H1 (cell line): Measurements from ENCODE around the gene TIMP1. TPM values are rescaled to one million over a fixed set of nuclear protein-coding genes. Genes with fewer than 3 reads are reported as not detected.

Source experiments
- CTCF ChIA-PET: fragments of 300-600 bp; sonication (Branson Sonifier 250); formaldehyde crosslinking; loops from one replicate; lab custom pipeline; 2021; ENCODE audit not compliant: partially characterized antibody; lab: Charles Lee
- POLR2A ChIA-PET: fragments of 300-600 bp; sonication (Branson Sonifier 250); formaldehyde crosslinking; loops from one replicate; lab custom pipeline; 2021; ENCODE audit warnings: inconsistent platforms; ENCODE audit not compliant: partially characterized antibody; lab: Charles Lee
- DNase-seq, 2 experiments: peaks; one replicate each; pipeline versions ENCODE4 v3.0.0 to v3.0.0-alpha.2; 2010 to 2022; ENCODE audit warnings: low spot score in 2 of 2, low read depth in 1 of 2, mixed read lengths in 1 of 2
- FAIRE-seq: peaks from 2 replicates; lab custom pipeline; 2011; peaks lifted over from hg19 to GRCh38; lab: Jason Lieb, UNC
- H2AFZ ChIP-seq: 2 replicates; pipeline ENCODE4 v1.8.1; 2012; ENCODE audit warnings: low read length, inconsistent platforms
- H2AK5ac ChIP-seq: 2 replicates; pipeline ENCODE4 v1.6.1; 2013; ENCODE audit warnings: low read depth, low read length
- H2BK120ac ChIP-seq: replicated peaks from 2 replicates; pipeline ENCODE3; 2013; ENCODE audit warnings: low read depth, low read length, inconsistent platforms
- H2BK12ac ChIP-seq: 2 replicates; pipeline ENCODE4 v1.6.1; 2013; ENCODE audit warnings: low read depth, low read length
- H2BK15ac ChIP-seq: 2 replicates; pipeline ENCODE4 v1.6.1; 2013; ENCODE audit warnings: low read length
- H2BK20ac ChIP-seq: 2 replicates; pipeline ENCODE4 v1.6.1; 2013; ENCODE audit warnings: low read length
- H2BK5ac ChIP-seq: 2 replicates; pipeline ENCODE4 v1.6.1; 2013; ENCODE audit warnings: low read depth, low read length
- H3K14ac ChIP-seq: 2 replicates; pipeline ENCODE4 v1.6.1; 2013; ENCODE audit warnings: inconsistent platforms; ENCODE audit not compliant: insufficient read length
- H3K18ac ChIP-seq: 2 replicates; pipeline ENCODE4 v1.6.1; 2013; ENCODE audit warnings: low read length; ENCODE audit errors: extremely low read depth
- H3K23ac ChIP-seq: 2 replicates; pipeline ENCODE4 v1.6.1; 2013; ENCODE audit warnings: inconsistent platforms; ENCODE audit not compliant: insufficient read length
- H3K23me2 ChIP-seq: 2 replicates; pipeline ENCODE4 v1.6.1; 2013; ENCODE audit warnings: low read depth, low read length
- H3K27ac ChIP-seq: 2 replicates; pipeline ENCODE4 v1.6.1; 2011; ENCODE audit warnings: low read depth, low read length, inconsistent platforms
- H3K27me3 ChIP-seq, 4 experiments: replicated peaks in 1 of 4; 1 replicate in 1 of 4; 2 replicates in 3 of 4; pipeline versions ENCODE4 v1.6.1 to v1.8.1; 2011 to 2013; ENCODE audit warnings: low read length in 3 of 4, mild to moderate bottlenecking in 3 of 4, inconsistent platforms in 2 of 4, mixed read lengths in 2 of 4, moderate library complexity in 1 of 4; ENCODE audit not compliant: control insufficient read depth in 3 of 4, insufficient read depth in 3 of 4; ENCODE audit errors: extremely low read depth in 1 of 4
- H3K36me3 ChIP-seq, 4 experiments: 2 replicates each; pipeline versions ENCODE4 v1.6.1 to v1.8.1; 2011 to 2013; ENCODE audit warnings: mild to moderate bottlenecking in 4 of 4, low read length in 3 of 4, moderate library complexity in 2 of 4, control low read depth in 1 of 4, inconsistent platforms in 1 of 4; ENCODE audit not compliant: insufficient read depth in 4 of 4, control insufficient read depth in 2 of 4
- H3K4ac ChIP-seq: replicated peaks from 2 replicates; pipeline ENCODE3; 2013; ENCODE audit warnings: low read length, low read depth, mixed read lengths, inconsistent platforms; ENCODE audit not compliant: insufficient read length
- H3K4me1 ChIP-seq, 4 experiments: replicated peaks in 1 of 4; 1 replicate in 1 of 4; 2 replicates in 3 of 4; pipeline versions ENCODE4 v1.6.1 to v1.8.1; 2011 to 2013; ENCODE audit warnings: low read length in 3 of 4, inconsistent platforms in 2 of 4, mixed read lengths in 1 of 4; ENCODE audit not compliant: insufficient read depth in 4 of 4, control insufficient read depth in 3 of 4
- H3K4me2 ChIP-seq, 2 experiments: 2 replicates each; pipeline versions ENCODE4 v1.6.1 to v1.8.1; 2011 to 2013; ENCODE audit warnings: low read depth in 2 of 2, low read length in 2 of 2, control low read depth in 1 of 2, inconsistent platforms in 1 of 2, mild to moderate bottlenecking in 1 of 2; ENCODE audit not compliant: insufficient read depth in 1 of 2
- H3K4me3 ChIP-seq, 4 experiments: fragments of 200-600, 300-600 bp in 1 of 4; sonication (generic), shearing (Covaris generic), sonication (Bioruptor Twin) in 1 of 4; 2 replicates each; pipeline versions ENCODE4 v1.5.1 to v1.8.1; 2011 to 2016; ENCODE audit warnings: low read length in 4 of 4, low read depth in 3 of 4, control low read depth in 2 of 4, inconsistent platforms in 2 of 4, mild to moderate bottlenecking in 2 of 4, mixed read lengths in 1 of 4, moderate library complexity in 1 of 4; ENCODE audit not compliant: insufficient read depth in 2 of 4; ENCODE audit errors: extremely low read depth in 1 of 4
- H3K56ac ChIP-seq: replicated peaks from 2 replicates; pipeline ENCODE3; 2013; ENCODE audit warnings: low read depth, mild to moderate bottlenecking, mixed read lengths, low read length, inconsistent platforms; ENCODE audit not compliant: insufficient read length
- H3K79me1 ChIP-seq: 2 replicates; pipeline ENCODE4 v1.6.1; 2013; ENCODE audit warnings: low read depth, low read length, control low read depth
- H3K79me2 ChIP-seq, 2 experiments: 2 replicates each; pipeline versions ENCODE4 v1.6.1 to v1.8.1; 2012 to 2013; ENCODE audit warnings: low read length in 2 of 2, mild to moderate bottlenecking in 2 of 2, inconsistent platforms in 1 of 2; ENCODE audit not compliant: insufficient read depth in 2 of 2, control insufficient read depth in 1 of 2
- H3K9ac ChIP-seq, 4 experiments: replicated peaks in 1 of 4; 1 replicate in 1 of 4; 2 replicates in 3 of 4; pipeline versions ENCODE4 v1.6.1 to v1.8.1; 2011 to 2013; ENCODE audit warnings: low read depth in 3 of 4, low read length in 3 of 4, control low read depth in 2 of 4, mild to moderate bottlenecking in 2 of 4, moderate library complexity in 2 of 4, inconsistent platforms in 1 of 4; ENCODE audit errors: extremely low read depth in 1 of 4
- H3K9me3 ChIP-seq, 2 experiments: 2 replicates each; pipeline versions ENCODE4 v1.6.1 to v1.8.1; 2012 to 2013; ENCODE audit warnings: mild to moderate bottlenecking in 2 of 2, moderate library complexity in 2 of 2, control low read depth in 1 of 2, inconsistent platforms in 1 of 2, low read depth in 1 of 2, low read length in 1 of 2, mixed read lengths in 1 of 2; ENCODE audit not compliant: insufficient read depth in 2 of 2
- H4K20me1 ChIP-seq, 2 experiments: replicated peaks in 1 of 2; 2 replicates each; pipeline versions ENCODE3 to v1.8.1; 2011 to 2013; ENCODE audit warnings: inconsistent platforms in 2 of 2, low read length in 2 of 2, mild to moderate bottlenecking in 1 of 2; ENCODE audit not compliant: insufficient read depth in 2 of 2, control insufficient read depth in 1 of 2
- H4K5ac ChIP-seq: 2 replicates; pipeline ENCODE4 v1.6.1; 2013; ENCODE audit warnings: low read length, low read depth, mixed read lengths, inconsistent platforms; ENCODE audit not compliant: insufficient read length
- H4K8ac ChIP-seq: 2 replicates; pipeline ENCODE4 v1.8.0; 2013; ENCODE audit warnings: mild to moderate bottlenecking, moderate library complexity, low read length, inconsistent platforms; ENCODE audit not compliant: insufficient read depth; ENCODE audit errors: extremely low read depth
- H4K91ac ChIP-seq: replicated peaks from 2 replicates; pipeline ENCODE3; 2013; ENCODE audit warnings: low read length, mixed read lengths, inconsistent platforms; ENCODE audit not compliant: insufficient read length
- CBX5 ChIP-seq: fragments of 300-800, 300-1000 bp; sonication (generic); IDR thresholded peaks from 2 replicates; pipeline ENCODE4 v1.7.1; 2016; ENCODE audit warnings: antibody characterized with exemption, low read length, low read depth
- CHD1 ChIP-seq: IDR thresholded peaks from 2 replicates; pipeline ENCODE4 v1.6.1; 2012; ENCODE audit warnings: low read depth, low read length, improper control_type of control experiment
- EGR1 ChIP-seq: IDR thresholded peaks from 2 replicates; pipeline ENCODE4 v1.6.1; 2011; ENCODE audit warnings: low read depth, low read length, borderline replicate concordance
- JUN ChIP-seq: IDR thresholded peaks from 2 replicates; pipeline ENCODE4 v1.6.1; 2011; ENCODE audit warnings: low read depth, mild to moderate bottlenecking, improper control_type of control experiment, low read length
- MAFK ChIP-seq: IDR thresholded peaks from 2 replicates; pipeline ENCODE4 v1.6.1; 2012; ENCODE audit warnings: low read depth, mild to moderate bottlenecking, improper control_type of control experiment, low read length
- NRF1 ChIP-seq: IDR thresholded peaks from 2 replicates; pipeline ENCODE4 v1.6.1; 2011; ENCODE audit warnings: mild to moderate bottlenecking, low read depth, low read length, improper control_type of control experiment
- POLR2A ChIP-seq, 2 experiments: IDR thresholded peaks; 1 replicate in 1 of 2; 2 replicates in 1 of 2; pipeline ENCODE4 v1.6.1; 2011; ENCODE audit warnings: low read depth in 2 of 2, low read length in 2 of 2, mild to moderate bottlenecking in 2 of 2; ENCODE audit errors: control extremely low read depth in 1 of 2
- RAD21 ChIP-seq, 2 experiments: IDR thresholded peaks in 1 of 2; conservative IDR thresholded peaks in 1 of 2; 2 replicates each; pipeline ENCODE4 v1.6.1; 2011; ENCODE audit warnings: low read depth in 2 of 2, low read length in 2 of 2, improper control_type of control experiment in 1 of 2, inconsistent platforms in 1 of 2, mild to moderate bottlenecking in 1 of 2, moderate library complexity in 1 of 2
- SIX5 ChIP-seq: IDR thresholded peaks from 2 replicates; pipeline ENCODE4 v1.6.1; 2011; ENCODE audit warnings: mild to moderate bottlenecking, low read depth, low read length
- SP1 ChIP-seq: IDR thresholded peaks from 2 replicates; pipeline ENCODE4 v1.6.1; 2011; ENCODE audit warnings: low read depth, low read length
- TAF1 ChIP-seq: IDR thresholded peaks from 2 replicates; pipeline ENCODE4 v1.6.1; 2011; ENCODE audit warnings: mild to moderate bottlenecking, low read depth, low read length
- USF2 ChIP-seq: IDR thresholded peaks from 2 replicates; pipeline ENCODE4 v1.6.1; 2011; ENCODE audit warnings: low read length, improper control_type of control experiment
- ZNF274 ChIP-seq: IDR thresholded peaks from 2 replicates; pipeline ENCODE4 v1.7.0; 2012; ENCODE audit warnings: low read length, borderline replicate concordance; ENCODE audit errors: extremely low read depth
- WGBS, 2 experiments: shearing (Covaris generic) in 1 of 2; methylation state at CpG; one replicate each; pipeline versions ENCODE4 v1.1.6 to v1.1.7; 2013 to 2015; ENCODE audit warnings: low lambda C conversion rate in 2 of 2, mixed read lengths in 2 of 2, inconsistent platforms in 1 of 2, low coverage in 1 of 2, missing lambda C conversion rate in 1 of 2; ENCODE audit not compliant: insufficient replicate concordance in 2 of 2, insufficient coverage in 1 of 2, insufficient read length in 1 of 2; ENCODE audit errors: extremely low coverage in 1 of 2, missing lambda C conversion rate in 1 of 2; 5-methylcytosine and 5-hydroxymethylcytosine counted together
- polyA plus RNA-seq, 7 experiments: library from polyadenylated mRNA; depleted of rRNA in 3 of 7; stranded (reverse) in 5 of 7; unstranded in 2 of 7; fragments of >200 nt in 5 of 7; fragments of 200-250 nt in 2 of 7; gene quantifications; 1 replicate in 5 of 7; 2 replicates in 1 of 7; 4 replicates in 1 of 7; pipeline versions ENCODE4 v1.2.1 to v1.2.3, GENCODE V29; 2011 to 2013; ENCODE audit warnings: missing spikeins in 2 of 7, mixed read lengths in 2 of 7
- total RNA-seq: library from RNA; stranded (reverse); fragmentation: NEBNext Ultra II Directional; extraction: Animal tissue kit (Norgen Biotek cat#: 25700); gene quantifications from 2 replicates; pipeline ENCODE4 v1.2.1, GENCODE V29; 2021

The TIMP1 gene
- total and polyA plus RNA-seq, 2 of the 8 experiments (the other 6 are each of a cell fraction or from before 2014, with no cell fraction given): 58.6 to 142 TPM

- H3K4me1 ChIP-seq: peaks cover 0 to 2% (median 0%) of the 10 kb centered on the region in 4 experiments; a peak in 2 of 7 replicates
- WGBS, 2 experiments: 59% methylated on average over 3 of the region's 4 CpGs; no CpG with 5 or more reads in 1 of the 2 experiments
- H4K20me1 ChIP-seq: no peaks in the 10 kb centered on the region
- CTCF ChIA-PET: interaction anchor here (0.7 kb wide), 1 partner anchor 19 kb away, joined by 3 read pairs; no protein-coding TSS in a partner anchor
- H2AFZ ChIP-seq: no peak overlapping the region
- no peak overlapping the region for H2AK5ac ChIP-seq
- DNase-seq (no peak), FAIRE-seq (no peak)
- no peak overlapping the region for H2BK120ac ChIP-seq
- H3K4me2 ChIP-seq: no peak overlapping the region
- no peak overlapping the region for H3K9ac ChIP-seq
- H2BK5ac ChIP-seq: no peak overlapping the region
- no peak overlapping the region for H2BK12ac ChIP-seq
- H2BK15ac ChIP-seq: no peak overlapping the region
- H3K23ac ChIP-seq: no peak overlapping the region
- H3K79me2 ChIP-seq: no peaks in the 10 kb centered on the region
- H3K36me3 ChIP-seq: no peaks in the 10 kb centered on the region; a peak in 1 of 8 replicates
- no peaks in the 10 kb centered on the region for H3K79me1 ChIP-seq
- H3K4me3 ChIP-seq: no peak overlapping the region
- no peak overlapping the region for H4K91ac ChIP-seq
- H4K5ac ChIP-seq: no peak overlapping the region
- no peaks in the 10 kb centered on the region for H3K27me3 ChIP-seq
- no peak overlapping the region for H3K4ac ChIP-seq
- POLR2A ChIA-PET: no interaction called here
- H3K18ac ChIP-seq: no peak overlapping the region
- no peaks in the 10 kb centered on the region; the same call in 1 of the 2 replicates for H3K23me2 ChIP-seq
- H3K56ac ChIP-seq: no peak overlapping the region
- no peaks in the 10 kb centered on the region for H3K9me3 ChIP-seq
- no peak overlapping the region for H3K14ac ChIP-seq
- no peak overlapping the region for H2BK20ac ChIP-seq
- H4K8ac ChIP-seq: no peak overlapping the region
- no peak overlapping the region for H3K27ac ChIP-seq
- TF ChIP-seq CHD1 (no peak), POLR2A (IDR thresholded peaks at IDR 0.05; ENCODE audit: control extremely low read depth in 1 of 2, low read depth in 2 of 2, low read length in 2 of 2) (no peak), USF2 (no peak), CBX5 (no peak), NRF1 (no peak), TAF1 (no peak), EGR1 (no peak), RAD21 (IDR thresholded peaks at IDR 0.05 in 1 of 2, conservative IDR thresholded peaks at IDR 0.05 in 1 of 2; ENCODE audit: low read depth in 2 of 2, low read length in 2 of 2) (no peak), SIX5 (no peak), MAFK (no peak), SP1 (no peak), JUN (no peak), ZNF274 (no peak)
These were observed 5.1 kb downstream of the TIMP1 start for GRCh38 chrX:47587091-47587891.
